HCT116 (cell line): ENCODE results near the gene RAB3C. TPM values are rescaled to one million over a fixed set of nuclear protein-coding genes. Genes with fewer than 3 reads are reported as not detected.

Source experiments
- ATAC-seq: fragments of 200-7000 bp; cut with Tn5 transposase; 2 replicates; pipeline ENCODE4 v1.9.1; 2020; ENCODE audit warnings: mild to moderate bottlenecking, moderate library complexity
- BruUV-seq: library from RNA; stranded (reverse); fragments of 400-500 nt; replicated peaks from 2 replicates; lab custom pipeline; 2021; lab: Mats Ljungman, UMichigan
- CTCF ChIA-PET: fragments of 300-600 bp; sonication (Branson Sonifier 250); formaldehyde crosslinking; loops from one replicate; lab custom pipeline; 2021; ENCODE audit warnings: antibody characterized with exemption; lab: Charles Lee
- POLR2A ChIA-PET: fragments of 300-600, 350-600 bp; sonication (Branson Sonifier 250); formaldehyde crosslinking; loops from one replicate; lab custom pipeline; 2021; ENCODE audit warnings: antibody characterized with exemption; lab: Charles Lee
- RAD21 ChIA-PET, 2 experiments: fragments of 300-600 bp; sonication (Branson Sonifier 250); formaldehyde crosslinking; loops; one replicate each; lab custom pipeline; 2023; ENCODE audit warnings: low total read pairs in 2 of 2; ENCODE audit not compliant: uncharacterized antibody in 2 of 2, unreplicated experiment in 2 of 2, low non-redundant PET in 1 of 2; lab: Charles Lee
- DNase-seq: peaks from one replicate; pipeline ENCODE4 v3.0.0-alpha.2; 2010; ENCODE audit warnings: low read depth, low spot score
- H2AFZ ChIP-seq: fragments of 200-600 bp; shearing (Covaris generic), sonication (generic); 2 replicates; pipeline ENCODE4 v1.6.1; 2017; ENCODE audit warnings: low read depth, mixed run types, mixed read lengths, antibody characterized with exemption, low read length; ENCODE audit not compliant: poor library complexity, severe bottlenecking
- H3K27ac ChIP-seq: 2 replicates; pipeline ENCODE4 v1.5.1; 2012; ENCODE audit warnings: low read depth, low read length
- H3K27me3 ChIP-seq: fragments of 200-600 bp; sonication (generic); 2 replicates; pipeline ENCODE4 v1.6.1; 2016; ENCODE audit warnings: mixed run types, low read length, mixed read lengths; ENCODE audit not compliant: insufficient read depth
- H3K36me3 ChIP-seq, 2 experiments: fragments of 200-500 bp in 1 of 2; fragments of 200-600 bp in 1 of 2; sonication (Bioruptor generic) in 1 of 2; sonication (generic) in 1 of 2; 2 replicates each; pipeline versions ENCODE4 v1.5.1 to v1.6.1; 2014 to 2016; ENCODE audit warnings: low read length in 2 of 2, inconsistent platforms in 1 of 2, mixed read lengths in 1 of 2, mixed run types in 1 of 2; ENCODE audit not compliant: insufficient read depth in 2 of 2, control insufficient read depth in 1 of 2
- H3K4me1 ChIP-seq, 2 experiments: fragments of 200-600 bp in 1 of 2; sonication (generic) in 1 of 2; 2 replicates each; pipeline versions ENCODE4 v1.5.1 to v1.6.1; 2012 to 2017; ENCODE audit warnings: low read length in 2 of 2, inconsistent platforms in 1 of 2, mild to moderate bottlenecking in 1 of 2, mixed read lengths in 1 of 2, mixed run types in 1 of 2, moderate library complexity in 1 of 2; ENCODE audit not compliant: insufficient read depth in 2 of 2, control insufficient read depth in 1 of 2
- H3K4me2 ChIP-seq: fragments of 200-600 bp; sonication (generic); 2 replicates; pipeline ENCODE4 v1.6.1; 2017; ENCODE audit warnings: mixed run types, low read length, mixed read lengths
- H3K4me3 ChIP-seq, 2 experiments: fragments of 200-600 bp in 1 of 2; sonication (generic) in 1 of 2; replicated peaks in 1 of 2; 2 replicates each; pipeline ENCODE4 v1.5.1; 2011 to 2016; ENCODE audit warnings: low read length in 2 of 2, control low read depth in 1 of 2, low read depth in 1 of 2, mild to moderate bottlenecking in 1 of 2, mixed read lengths in 1 of 2, mixed run types in 1 of 2
- H3K79me2 ChIP-seq: fragments of 200-600 bp; sonication (generic); 2 replicates; pipeline ENCODE4 v1.6.1; 2017; ENCODE audit warnings: mild to moderate bottlenecking, mixed run types, low read length, moderate library complexity, mixed read lengths; ENCODE audit not compliant: insufficient read depth
- H3K9ac ChIP-seq: fragments of 200-600 bp; sonication (generic); 2 replicates; pipeline ENCODE4 v1.6.1; 2016; ENCODE audit warnings: low read length, mixed read lengths
- H3K9me2 ChIP-seq: fragments of 200-600 bp; sonication (generic), shearing (Covaris generic); 2 replicates; pipeline ENCODE4 v1.6.1; 2017; ENCODE audit warnings: mixed run types, mild to moderate bottlenecking, moderate library complexity; ENCODE audit not compliant: insufficient read depth
- H3K9me3 ChIP-seq, 2 experiments: fragments of 200-500 bp in 1 of 2; fragments of 200-600 bp in 1 of 2; sonication (Bioruptor generic) in 1 of 2; sonication (generic) in 1 of 2; 2 replicates each; pipeline ENCODE4 v1.6.1; 2014 to 2017; ENCODE audit warnings: low read length in 2 of 2, mixed read lengths in 2 of 2, inconsistent platforms in 1 of 2, low read depth in 1 of 2, mild to moderate bottlenecking in 1 of 2, mixed run types in 1 of 2, moderate library complexity in 1 of 2; ENCODE audit not compliant: control insufficient read depth in 1 of 2, insufficient read depth in 1 of 2
- H4K20me1 ChIP-seq: fragments of 200-600 bp; sonication (generic), shearing (Covaris generic); 2 replicates; pipeline ENCODE4 v1.6.1; 2017; ENCODE audit warnings: mixed run types, mild to moderate bottlenecking, moderate library complexity; ENCODE audit not compliant: insufficient read depth
- ATF3 ChIP-seq: IDR thresholded peaks from 2 replicates; pipeline ENCODE4 v1.6.1; 2012
- CBX3 ChIP-seq: IDR thresholded peaks from 2 replicates; pipeline ENCODE4 v1.6.1; 2012; ENCODE audit warnings: low read depth
- CEBPB ChIP-seq: IDR thresholded peaks from 2 replicates; pipeline ENCODE4 v1.6.1; 2012; ENCODE audit warnings: low read depth
- EGR1 ChIP-seq: IDR thresholded peaks from 2 replicates; pipeline ENCODE4 v1.6.1; 2012; ENCODE audit warnings: low read depth
- EZH2 ChIP-seq: fragments of 200-600 bp; sonication (generic); IDR thresholded peaks from 2 replicates; pipeline ENCODE4 v1.6.1; 2017; ENCODE audit warnings: antibody characterized with exemption, mixed run types
- EZH2phosphoT487 ChIP-seq: fragments of 200-600 bp; IDR thresholded peaks from 2 replicates; pipeline ENCODE4 v1.6.1; 2018; ENCODE audit warnings: antibody characterized with exemption, borderline replicate concordance
- FOSL1 ChIP-seq: IDR thresholded peaks from 2 replicates; pipeline ENCODE4 v1.6.1; 2012; ENCODE audit warnings: low read depth
- JUND ChIP-seq: IDR thresholded peaks from 2 replicates; pipeline ENCODE4 v1.6.1; 2012
- POLR2A ChIP-seq: IDR thresholded peaks from 2 replicates; pipeline ENCODE4 v1.7.0; 2011; ENCODE audit warnings: borderline replicate concordance; ENCODE audit not compliant: insufficient read depth, insufficient read length; ENCODE audit errors: extremely low read depth
- RAD21 ChIP-seq: IDR thresholded peaks from 2 replicates; pipeline ENCODE4 v1.6.1; 2012; ENCODE audit warnings: low read depth, mild to moderate bottlenecking
- SIN3A ChIP-seq: IDR thresholded peaks from 2 replicates; pipeline ENCODE4 v1.6.1; 2012; ENCODE audit warnings: low read depth
- SP1 ChIP-seq: IDR thresholded peaks from 2 replicates; pipeline ENCODE4 v1.6.1; 2012; ENCODE audit warnings: low read depth
- SRF ChIP-seq: IDR thresholded peaks from 2 replicates; pipeline ENCODE4 v1.6.1; 2012; ENCODE audit warnings: low read depth
- ZNF274 ChIP-seq: fragments of 200-500 bp; sonication (Bioruptor generic); IDR thresholded peaks from 2 replicates; pipeline ENCODE4 v1.6.1; 2014; ENCODE audit warnings: mild to moderate bottlenecking, low read depth, low read length, inconsistent platforms
- intact Hi-C: fragments of 100-400 bp; cut with micrococcal nuclease; formaldehyde crosslinking; loops from 2 replicates; pipeline ENCODE4 v1.10.0; 2022
- total RNA-seq: library from RNA; stranded (reverse); gene quantifications from one replicate; pipeline ENCODE4 v1.2.1, GENCODE V29; 2021; ENCODE audit not compliant: unreplicated experiment
- TF ChIP-seq, protein P1 (sequence below), 3 experiments: fragments of 200-600 bp in 1 of 3; sonication (generic) in 1 of 3; IDR thresholded peaks in 2 of 3; conservative IDR thresholded peaks in 1 of 3; 2 replicates each; pipeline ENCODE4 v1.5.1; 2012 to 2017; ENCODE audit warnings: low read depth in 2 of 3, low read length in 2 of 3, antibody characterized with exemption in 1 of 3, borderline replicate concordance in 1 of 3, control low read depth in 1 of 3, mild to moderate bottlenecking in 1 of 3, mixed read lengths in 1 of 3, mixed run types in 1 of 3, moderate library complexity in 1 of 3; ENCODE audit not compliant: insufficient read depth in 1 of 3
- TF ChIP-seq, protein P2 (sequence below): IDR thresholded peaks from 2 replicates; pipeline ENCODE4 v1.6.1; 2011; ENCODE audit warnings: mild to moderate bottlenecking, low read length, moderate library complexity; ENCODE audit not compliant: insufficient replicate concordance; ENCODE audit errors: extremely low read depth
- TF ChIP-seq, protein P3 (sequence below): IDR thresholded peaks from 2 replicates; pipeline ENCODE4 v1.6.1; 2012

The RAB3C gene
- total RNA-seq, 1 experiment from 2014 or later = not detected

- Histone ChIP-seq H3K4me1 (no peaks in the 10 kb centered on the region), H3K4me3 (no peak overlapping the region), H3K9ac (no peak overlapping the region), H4K20me1 (no peaks in the 10 kb centered on the region), H3K9me3 (no peaks in the 10 kb centered on the region), H3K4me2 (no peak overlapping the region), H3K36me3 (no peaks in the 10 kb centered on the region), H2AFZ (no peak overlapping the region), H3K27ac (no peak overlapping the region), H3K27me3 (0 out of 2 replicates have a peak, but pooled peaks cover 6% of the 10 kb centered on the region), H3K9me2 (no peaks in the 10 kb centered on the region), H3K79me2 (no peaks in the 10 kb centered on the region)
- POLR2A ChIA-PET = no interaction called here
- DNase-seq (no peak), ATAC-seq (no peak)
- intact Hi-C loops = no loop called here
- TF ChIP-seq, protein P1, sequence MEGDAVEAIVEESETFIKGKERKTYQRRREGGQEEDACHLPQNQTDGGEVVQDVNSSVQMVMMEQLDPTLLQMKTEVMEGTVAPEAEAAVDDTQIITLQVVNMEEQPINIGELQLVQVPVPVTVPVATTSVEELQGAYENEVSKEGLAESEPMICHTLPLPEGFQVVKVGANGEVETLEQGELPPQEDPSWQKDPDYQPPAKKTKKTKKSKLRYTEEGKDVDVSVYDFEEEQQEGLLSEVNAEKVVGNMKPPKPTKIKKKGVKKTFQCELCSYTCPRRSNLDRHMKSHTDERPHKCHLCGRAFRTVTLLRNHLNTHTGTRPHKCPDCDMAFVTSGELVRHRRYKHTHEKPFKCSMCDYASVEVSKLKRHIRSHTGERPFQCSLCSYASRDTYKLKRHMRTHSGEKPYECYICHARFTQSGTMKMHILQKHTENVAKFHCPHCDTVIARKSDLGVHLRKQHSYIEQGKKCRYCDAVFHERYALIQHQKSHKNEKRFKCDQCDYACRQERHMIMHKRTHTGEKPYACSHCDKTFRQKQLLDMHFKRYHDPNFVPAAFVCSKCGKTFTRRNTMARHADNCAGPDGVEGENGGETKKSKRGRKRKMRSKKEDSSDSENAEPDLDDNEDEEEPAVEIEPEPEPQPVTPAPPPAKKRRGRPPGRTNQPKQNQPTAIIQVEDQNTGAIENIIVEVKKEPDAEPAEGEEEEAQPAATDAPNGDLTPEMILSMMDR (IDR thresholded peaks at IDR 0.05 in 2 of 3, conservative IDR thresholded peaks at IDR 0.05 in 1 of 3; ENCODE audit: borderline replicate concordance in 1 of 3, insufficient read depth in 1 of 3, low read depth in 2 of 3, low read length in 2 of 3) = no peak
- TF ChIP-seq SP1 (no peak), ZNF274 (no peak), JUND (no peak), SRF (no peak), FOSL1 (no peak), CEBPB (no peak), ATF3 (no peak), POLR2A (no peak), EZH2 (no peak), RAD21 (no peak), EZH2phosphoT487 (no peak), CBX3 (no peak), EGR1 (no peak), SIN3A (no peak)
- TF ChIP-seq, protein P2, sequence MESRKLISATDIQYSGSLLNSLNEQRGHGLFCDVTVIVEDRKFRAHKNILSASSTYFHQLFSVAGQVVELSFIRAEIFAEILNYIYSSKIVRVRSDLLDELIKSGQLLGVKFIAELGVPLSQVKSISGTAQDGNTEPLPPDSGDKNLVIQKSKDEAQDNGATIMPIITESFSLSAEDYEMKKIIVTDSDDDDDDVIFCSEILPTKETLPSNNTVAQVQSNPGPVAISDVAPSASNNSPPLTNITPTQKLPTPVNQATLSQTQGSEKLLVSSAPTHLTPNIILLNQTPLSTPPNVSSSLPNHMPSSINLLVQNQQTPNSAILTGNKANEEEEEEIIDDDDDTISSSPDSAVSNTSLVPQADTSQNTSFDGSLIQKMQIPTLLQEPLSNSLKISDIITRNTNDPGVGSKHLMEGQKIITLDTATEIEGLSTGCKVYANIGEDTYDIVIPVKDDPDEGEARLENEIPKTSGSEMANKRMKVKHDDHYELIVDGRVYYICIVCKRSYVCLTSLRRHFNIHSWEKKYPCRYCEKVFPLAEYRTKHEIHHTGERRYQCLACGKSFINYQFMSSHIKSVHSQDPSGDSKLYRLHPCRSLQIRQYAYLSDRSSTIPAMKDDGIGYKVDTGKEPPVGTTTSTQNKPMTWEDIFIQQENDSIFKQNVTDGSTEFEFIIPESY = no peak
- TF ChIP-seq, protein P3, sequence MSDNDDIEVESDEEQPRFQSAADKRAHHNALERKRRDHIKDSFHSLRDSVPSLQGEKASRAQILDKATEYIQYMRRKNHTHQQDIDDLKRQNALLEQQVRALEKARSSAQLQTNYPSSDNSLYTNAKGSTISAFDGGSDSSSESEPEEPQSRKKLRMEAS = no peak
- CTCF ChIA-PET = no interaction called here
- RAD21 ChIA-PET = no interaction called here
- no TSS peak for BruUV-seq
Observed at GRCh38 chr5:58699762-58700118, 116.9 kb downstream of the RAB3C start.
